DMS153 (cell line): ENCODE results near the gene STEAP2.

Experiments
- DNase-seq: peaks from one replicate; lab custom pipeline; 2025; lab: John Stamatoyannopoulos, UW

STEAP2 gene

GRCh38 chr7:90194911-90195809 is 16.4 kb upstream of the STEAP2 start:
- no peak for DNase-seq

- DNase-seq: no peak
These were observed 9.9 kb upstream of the STEAP2 start for GRCh38 chr7:90201500-90202195.

- DNase-seq: no peak
These were observed 3.6 kb upstream of the STEAP2 start for GRCh38 chr7:90207956-90208355.

- DNase-seq: no peak
These were observed 1.8 kb upstream of the STEAP2 start for GRCh38 chr7:90209776-90210175.

- no peak for DNase-seq
These were observed 1.1 kb upstream of the STEAP2 start for GRCh38 chr7:90210475-90210874.

GRCh38 chr7:90210981-90211380 is 559 bp upstream of the STEAP2 start:
- DNase-seq: no peak

GRCh38 chr7:90212149-90212495 is 582 bp downstream of the STEAP2 start:
- no peak for DNase-seq

GRCh38 chr7:90213521-90213920 is 2.0 kb downstream of the STEAP2 start:
- no peak for DNase-seq

GRCh38 chr7:90216080-90216674 is 4.6 kb downstream of the STEAP2 start:
- DNase-seq: no peak

GRCh38 chr7:90216771-90217170 is 5.2 kb downstream of the STEAP2 start:
- DNase-seq: no peak

GRCh38 chr7:90222390-90222789 is 10.8 kb downstream of the STEAP2 start:
- DNase-seq: no peak

GRCh38 chr7:90222811-90223725 is 11.5 kb downstream of the STEAP2 start:
- DNase-seq: no peak

- DNase-seq: no peak
These were observed 12.7 kb downstream of the STEAP2 start for GRCh38 chr7:90224195-90224594.

GRCh38 chr7:90225181-90225580 is 13.6 kb downstream of the STEAP2 start:
- no peak for DNase-seq

GRCh38 chr7:90225601-90226000 is 14.1 kb downstream of the STEAP2 start:
- DNase-seq: no peak

GRCh38 chr7:90227259-90227658 is 15.7 kb downstream of the STEAP2 start:
- no peak for DNase-seq

- DNase-seq: no peak
These were observed 18.1 kb downstream of the STEAP2 start for GRCh38 chr7:90229682-90230081.

- DNase-seq: no peak
These were observed 19.3 kb downstream of the STEAP2 start for GRCh38 chr7:90230834-90231233.

GRCh38 chr7:90231304-90231703 is 19.8 kb downstream of the STEAP2 start:
- DNase-seq: no peak

GRCh38 chr7:90232430-90232829 is 20.9 kb downstream of the STEAP2 start:
- DNase-seq: no peak

GRCh38 chr7:90233569-90233968 is 22.0 kb downstream of the STEAP2 start:
- DNase-seq: no peak

GRCh38 chr7:90236721-90237289 is 25.3 kb downstream of the STEAP2 start:
- no peak for DNase-seq
